Esophagus squamous epithelium (tissue), 5 donors: ENCODE measurements around the gene RNF157. TPM values are rescaled to one million over a fixed set of nuclear protein-coding genes. Genes with fewer than 3 reads are reported as not detected.

ENCODE experiments used
- DNase-seq: peaks from one replicate; lab custom pipeline; 2025; lab: John Stamatoyannopoulos, UW
- H3K27ac ChIP-seq, 4 donors: fragments of 200-600 bp; sonication (generic); one replicate each; pipeline ENCODE4 v1.5.1; 2016 to 2019; ENCODE audit warnings: mild to moderate bottlenecking in 1 of 4
- H3K27me3 ChIP-seq, 4 donors: fragments of 200-600 bp; sonication (generic); 1 replicate in 3 of 4; 2 replicates in 1 of 4; pipeline versions ENCODE4 v1.5.1 to v1.6.0; 2017 to 2021; ENCODE audit warnings: antibody characterized with exemption in 1 of 4
- H3K36me3 ChIP-seq, 3 donors: fragments of 200-600 bp; sonication (generic); one replicate each; pipeline ENCODE4 v1.5.1; 2016 to 2019
- H3K4me1 ChIP-seq, 3 donors: fragments of 200-600 bp; sonication (generic); one replicate each; pipeline ENCODE4 v1.5.1; 2017 to 2019
- H3K4me3 ChIP-seq, 4 donors: fragments of 200-600 bp; sonication (generic); 1 replicate in 3 of 4; 2 replicates in 1 of 4; pipeline ENCODE4 v1.5.1; 2016 to 2019; ENCODE audit warnings: mild to moderate bottlenecking in 2 of 4, moderate library complexity in 1 of 4
- H3K9me3 ChIP-seq, 3 donors: fragments of 200-600 bp; sonication (generic); one replicate each; pipeline ENCODE4 v1.5.1; 2016 to 2019
- CTCF ChIP-seq, 6 experiments: fragments of 450-650 bp in 4 of 6; fragments of 200-600 bp in 2 of 6; sonication (generic) in 2 of 6; IDR thresholded peaks; one replicate each; pipeline ENCODE4 v1.5.1; 2016 to 2019; ENCODE audit warnings: antibody characterized with exemption in 6 of 6, mild to moderate bottlenecking in 4 of 6, moderate library complexity in 4 of 6
- POLR2A ChIP-seq, 4 donors: fragments of 450-650 bp; IDR thresholded peaks; one replicate each; pipeline ENCODE4 v1.6.1; 2017; ENCODE audit warnings: antibody characterized with exemption in 4 of 4, mild to moderate bottlenecking in 4 of 4, moderate library complexity in 3 of 4
- WGBS, 2 donors: methylation state at CpG; one replicate each; pipeline ENCODE4 v1.1.5; 2018; 5-methylcytosine and 5-hydroxymethylcytosine counted together
- intact Hi-C: fragments of 100-400 bp; cut with DNase I; formaldehyde crosslinking; loops from one replicate; pipeline ENCODE4 v1.15.0; 2022
- total RNA-seq, 4 donors: library from RNA; depleted of rRNA; stranded (reverse); fragments of >200 nt; gene quantifications; one replicate each; pipeline ENCODE4 v1.1.0, GENCODE V29; 2016
- donor health status: DM: yes; HTN: yes; CAD: no.

The RNF157 gene
- total RNA-seq, 4 donors from 2014 or later: 0.11 to 3.4 (median 0.26) TPM

DNA sequence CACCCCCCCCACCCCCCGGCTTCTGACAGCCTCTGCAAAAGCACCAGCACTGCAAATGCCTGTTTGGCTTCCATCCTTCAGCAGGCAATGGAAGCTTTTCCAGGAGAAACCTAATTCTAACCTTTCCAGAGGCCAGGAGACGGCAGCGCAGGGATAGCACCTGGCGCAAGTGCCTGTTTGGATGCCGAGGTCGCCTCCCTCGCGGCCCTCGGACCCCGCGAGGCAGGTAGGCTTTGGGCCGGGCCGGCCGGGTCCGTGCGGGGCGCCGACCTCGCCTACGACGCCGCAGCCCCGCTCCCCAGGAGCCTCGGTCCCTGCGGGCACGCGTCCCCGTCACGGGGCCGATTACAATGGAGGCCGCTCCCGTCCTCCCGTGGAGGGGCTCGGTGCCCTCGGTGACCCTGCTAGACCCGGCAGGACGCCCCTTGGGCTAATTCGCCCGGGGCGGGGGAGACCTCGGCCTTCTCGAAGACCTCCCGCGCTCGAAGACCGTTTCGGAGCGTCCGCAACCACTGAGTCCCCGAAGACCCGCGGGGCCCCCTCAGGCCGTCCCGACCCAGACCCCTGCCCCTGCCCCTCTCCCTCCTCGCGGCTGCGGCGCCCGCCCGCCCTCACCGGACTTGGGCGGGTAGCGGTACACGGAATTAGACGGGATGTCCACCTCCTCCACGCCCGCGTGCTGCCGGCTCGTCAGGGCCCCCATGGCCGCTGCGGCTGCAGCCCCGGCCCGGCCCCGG lies 587 bp downstream of the RNF157 start:
- WGBS, 2 donors: 11 to 40% methylated on average over 1 of the region's 75 CpGs
- DNase-seq: no peak
- intact Hi-C loops: no loop called here
- H3K4me3 ChIP-seq: peak overlapping the region; percentile 13 to 80 (median 56)
- H3K9me3 ChIP-seq: no peaks in the 10 kb centered on the region
- peaks cover 9 to 26% (median 18%) of the 10 kb centered on the region in 3 donors for H3K4me1 ChIP-seq
- TF ChIP-seq POLR2A (IDR thresholded peaks at IDR 0.05): no peak
- no peak for TF ChIP-seq CTCF (IDR thresholded peaks at IDR 0.05)
- peaks cover 0 to 63% (median 2%) of the 10 kb centered on the region in 4 donors for H3K27me3 ChIP-seq
- no peaks in the 10 kb centered on the region for H3K36me3 ChIP-seq
- peak overlapping the region in 3 of 4 donors; percentile 5 to 54 (median 13) for H3K27ac ChIP-seq

- Histone ChIP-seq H3K27me3 (peaks cover 0 to 56% (median 2%) of the 10 kb centered on the region in 4 donors), H3K27ac (no peak overlapping the region), H3K4me1 (peaks cover 9 to 26% (median 18%) of the 10 kb centered on the region in 3 donors), H3K9me3 (no peaks in the 10 kb centered on the region), H3K36me3 (no peaks in the 10 kb centered on the region), H3K4me3 (peak overlapping the region in 2 of 4 donors; percentile 53 to 80)
- intact Hi-C loops: no loop called here
- DNase-seq: no peak
- TF ChIP-seq POLR2A (IDR thresholded peaks at IDR 0.05) (no peak), CTCF (IDR thresholded peaks at IDR 0.05) (no peak)
- WGBS, 2 donors: 56 to 70% methylated on average over 9 to 11 of the region's 11 CpGs
Measured at GRCh38 chr17:76238847-76239537, 1.3 kb downstream of the RNF157 start.

GRCh38 chr17:76237859-76238313 lies 2.4 kb downstream of the RNF157 start:
- H3K4me1 ChIP-seq: peaks cover 9 to 26% (median 18%) of the 10 kb centered on the region in 3 donors
- peaks cover 0 to 45% (median 2%) of the 10 kb centered on the region in 4 donors for H3K27me3 ChIP-seq
- H3K9me3 ChIP-seq: no peaks in the 10 kb centered on the region
- intact Hi-C loops: no loop called here
- no peak overlapping the region for H3K27ac ChIP-seq
- H3K4me3 ChIP-seq: no peak overlapping the region
- no peaks in the 10 kb centered on the region for H3K36me3 ChIP-seq
- 31 to 51% methylated on average over 4 to 7 of the region's 7 CpGs for WGBS, 2 donors
- TF ChIP-seq CTCF (IDR thresholded peaks at IDR 0.05) (no peak), POLR2A (IDR thresholded peaks at IDR 0.05) (no peak)
- DNase-seq: no peak

- Histone ChIP-seq H3K4me3 (no peak overlapping the region), H3K36me3 (no peaks in the 10 kb centered on the region), H3K27me3 (peaks cover 0 to 32% (median 2%) of the 10 kb centered on the region in 4 donors), H3K9me3 (no peaks in the 10 kb centered on the region), H3K27ac (no peak overlapping the region), H3K4me1 (peaks cover 9 to 21% (median 18%) of the 10 kb centered on the region in 3 donors)
- TF ChIP-seq POLR2A (IDR thresholded peaks at IDR 0.05): no peak
- no peak for TF ChIP-seq CTCF (IDR thresholded peaks at IDR 0.05)
- intact Hi-C loops: no loop called here
- DNase-seq: no peak
Measured at GRCh38 chr17:76236603-76237002, 3.7 kb downstream of the RNF157 start.

- Histone ChIP-seq H3K27ac (no peak overlapping the region), H3K4me1 (peaks cover 7 to 14% (median 11%) of the 10 kb centered on the region in 3 donors), H3K4me3 (no peak overlapping the region), H3K36me3 (no peaks in the 10 kb centered on the region), H3K27me3 (peaks cover 0 to 25% (median 2%) of the 10 kb centered on the region in 4 donors), H3K9me3 (no peaks in the 10 kb centered on the region)
- intact Hi-C loops: no loop called here
- 92 to 97% methylated on average over 2 of the region's 2 CpGs for WGBS, 2 donors
- no peak for TF ChIP-seq POLR2A (IDR thresholded peaks at IDR 0.05)
- TF ChIP-seq CTCF (IDR thresholded peaks at IDR 0.05): no peak
- DNase-seq: no peak
Measured at GRCh38 chr17:76235883-76236282, 4.4 kb downstream of the RNF157 start.
